K562 (cell line): ENCODE data around the gene KIF18B. TPM values are rescaled to one million over a fixed set of nuclear protein-coding genes. Genes with fewer than 3 reads are reported as not detected.

Source experiments
- ATAC-seq: fragments of 200-7000 bp; cut with Tn5 transposase; 3 replicates; pipeline ENCODE4 v1.9.1; 2020; ENCODE audit warnings: moderate library complexity
- BruUV-seq: library from RNA; stranded (reverse); fragments of 400-500 nt; replicated peaks from 2 replicates; lab custom pipeline; 2021; lab: Mats Ljungman, UMichigan
- CTCF ChIA-PET: fragments of 300-600 bp; formaldehyde crosslinking; extraction: SDS; loops from one replicate; lab custom pipeline; 2021; ENCODE audit warnings: low intra/inter-chr PET ratio; lab: Yijun Ruan, JAX
- POLR2A ChIA-PET: fragments of 300-600, 350-650 bp; sonication (Branson Sonifier 250); formaldehyde crosslinking; extraction: SDS; loops from one replicate; lab custom pipeline; 2021; ENCODE audit warnings: antibody characterized with exemption, inconsistent platforms; lab: Yijun Ruan, JAX
- DNase-seq, 4 experiments: peaks; one replicate each; pipeline versions ENCODE4 v3.0.0 to v3.0.0-alpha.2; 2011 to 2018; ENCODE audit warnings: low spot score in 3 of 4, mixed read lengths in 3 of 4; ENCODE audit errors: extremely low read depth in 1 of 4
- FAIRE-seq: peaks from 2 replicates; lab custom pipeline; 2011; peaks lifted over from hg19 to GRCh38; lab: Jason Lieb, UNC
- H2AFZ ChIP-seq: 2 replicates; pipeline ENCODE4 v1.6.0; 2011; ENCODE audit warnings: low read depth, low read length, control low read depth, inconsistent platforms
- H3K27ac ChIP-seq: fragments of 200-600 bp; 3 replicates; pipeline ENCODE4 v1.8.0; 2011; ENCODE audit warnings: low read depth, mild to moderate bottlenecking, control low read depth, inconsistent platforms, low read length, moderate library complexity, mixed read lengths; ENCODE audit errors: extremely low read depth
- H3K27me3 ChIP-seq, 2 experiments: fragments of 300-600 bp in 1 of 2; 2 replicates in 1 of 2; 3 replicates in 1 of 2; pipeline versions ENCODE4 v1.6.0 to v1.8.0; 2011; ENCODE audit warnings: inconsistent platforms in 2 of 2, low read length in 2 of 2, mild to moderate bottlenecking in 1 of 2, mixed read lengths in 1 of 2, moderate library complexity in 1 of 2; ENCODE audit not compliant: control insufficient read depth in 2 of 2, insufficient read depth in 2 of 2
- H3K36me3 ChIP-seq: fragments of 300-600 bp; 3 replicates; pipeline ENCODE4 v1.8.0; 2011; ENCODE audit warnings: mild to moderate bottlenecking, low read length, inconsistent platforms; ENCODE audit not compliant: control insufficient read depth, insufficient read depth
- H3K4me1 ChIP-seq, 2 experiments: fragments of 200-600 bp in 1 of 2; replicated peaks in 1 of 2; 2 replicates in 1 of 2; 3 replicates in 1 of 2; pipeline versions ENCODE4 v1.5.1 to v1.8.0; 2011; ENCODE audit warnings: inconsistent platforms in 2 of 2, low read length in 2 of 2, mild to moderate bottlenecking in 1 of 2, mixed read lengths in 1 of 2, moderate library complexity in 1 of 2; ENCODE audit not compliant: control insufficient read depth in 2 of 2, insufficient read depth in 2 of 2
- H3K4me2 ChIP-seq: 2 replicates; pipeline ENCODE4 v1.6.1; 2011; ENCODE audit warnings: low read length, control low read depth, inconsistent platforms, mixed read lengths; ENCODE audit not compliant: insufficient read depth
- H3K4me3 ChIP-seq: fragments of 200-600 bp; sonication (generic), shearing (Covaris generic); 2 replicates; pipeline ENCODE4 v1.5.1; 2016; ENCODE audit warnings: control low read depth, inconsistent platforms
- H3K79me2 ChIP-seq: fragments of 200-600 bp; 3 replicates; pipeline ENCODE4 v1.8.0; 2011; ENCODE audit warnings: low read length, inconsistent platforms; ENCODE audit not compliant: control insufficient read depth, insufficient read depth
- H3K9ac ChIP-seq, 2 experiments: 2 replicates each; pipeline versions ENCODE4 v1.6.0 to v1.6.1; 2011; ENCODE audit warnings: low read depth in 2 of 2, low read length in 2 of 2, control low read depth in 1 of 2, inconsistent platforms in 1 of 2, mild to moderate bottlenecking in 1 of 2, mixed read lengths in 1 of 2; ENCODE audit not compliant: insufficient read depth in 1 of 2
- H3K9me1 ChIP-seq: one replicate; pipeline ENCODE4 v1.6.0; 2011; ENCODE audit warnings: inconsistent platforms, mild to moderate bottlenecking, low read length, moderate library complexity; ENCODE audit not compliant: control insufficient read depth, insufficient read depth
- H3K9me3 ChIP-seq: replicated peaks from 2 replicates; pipeline ENCODE4 v1.5.1; 2011; ENCODE audit warnings: low read depth, low read length, inconsistent platforms; ENCODE audit not compliant: control insufficient read depth, insufficient read depth
- H4K20me1 ChIP-seq: replicated peaks from 2 replicates; pipeline ENCODE4 v1.6.1; 2011; ENCODE audit warnings: low read length, inconsistent platforms, mixed read lengths; ENCODE audit not compliant: control insufficient read depth, insufficient read depth
- DMBX1 ChIP-seq: fragments of 250-450 bp; sonication (Bioruptor Pico); IDR thresholded peaks from 2 replicates; pipeline ENCODE4 v1.8.0; 2022; ENCODE audit warnings: inconsistent platforms, mild to moderate bottlenecking, moderate library complexity, borderline replicate concordance
- ESRRA ChIP-seq: fragments of 450-650 bp; IDR thresholded peaks from 2 replicates; pipeline ENCODE4 v1.6.1; 2014; ENCODE audit warnings: low read depth, mild to moderate bottlenecking, moderate library complexity, borderline replicate concordance
- ETV1 ChIP-seq: fragments of 450-650 bp; conservative IDR thresholded peaks from 2 replicates; pipeline ENCODE4 v1.6.1; 2016; ENCODE audit warnings: missing genetic modification characterization, control low read depth, low read depth, missing compliant biosample characterization
- HEY1 ChIP-seq: fragments of 250-450 bp; sonication (Bioruptor Pico); IDR thresholded peaks from 2 replicates; pipeline ENCODE4 v1.5.0; 2020; ENCODE audit warnings: mild to moderate bottlenecking, moderate library complexity, borderline replicate concordance
- HINFP ChIP-seq: fragments of 450-650 bp; conservative IDR thresholded peaks from 2 replicates; pipeline ENCODE4 v1.6.1; 2016; ENCODE audit warnings: missing genetic modification characterization, low read depth, mild to moderate bottlenecking, control low read depth, missing compliant biosample characterization
- KAT8 ChIP-seq: fragments of 450-650 bp; IDR thresholded peaks from 2 replicates; pipeline ENCODE4 v1.6.1; 2016; ENCODE audit warnings: low read depth, mild to moderate bottlenecking
- MITF ChIP-seq: IDR thresholded peaks from 2 replicates; pipeline ENCODE4 v1.6.1; 2014; ENCODE audit warnings: antibody characterized with exemption
- PYGO2 ChIP-seq: fragments of 450-650 bp; IDR thresholded peaks from 2 replicates; pipeline ENCODE4 v1.6.1; 2016; ENCODE audit warnings: mild to moderate bottlenecking, missing genetic modification characterization, moderate library complexity, missing compliant biosample characterization
- SIX5 ChIP-seq, 2 experiments: IDR thresholded peaks; 2 replicates each; pipeline ENCODE4 v1.6.1; 2011; ENCODE audit warnings: low read length in 2 of 2, borderline replicate concordance in 1 of 2, low read depth in 1 of 2, mild to moderate bottlenecking in 1 of 2, moderate library complexity in 1 of 2; ENCODE audit not compliant: insufficient read depth in 1 of 2
- SMAD4 ChIP-seq: fragments of 250-450 bp; sonication (Bioruptor Pico); conservative IDR thresholded peaks from 2 replicates; pipeline ENCODE4 v1.8.0; 2021; ENCODE audit warnings: inconsistent platforms, mild to moderate bottlenecking, moderate library complexity
- THRA ChIP-seq: fragments of 450-650 bp; IDR thresholded peaks from 2 replicates; pipeline ENCODE4 v1.6.1; 2017; ENCODE audit warnings: mild to moderate bottlenecking, moderate library complexity
- XRCC3 ChIP-seq: fragments of 450-650 bp; IDR thresholded peaks from 2 replicates; pipeline ENCODE4 v1.6.1; 2017; ENCODE audit warnings: mild to moderate bottlenecking, moderate library complexity
- ZBTB17 ChIP-seq: fragments of 450-650 bp; formaldehyde crosslinking; IDR thresholded peaks from 2 replicates; pipeline ENCODE4 v1.4.0; 2020; ENCODE audit warnings: mild to moderate bottlenecking
- ZBTB33 ChIP-seq: sonication (generic); formaldehyde crosslinking; IDR thresholded peaks from 2 replicates; pipeline ENCODE4 v1.8.1; 2023; ENCODE audit warnings: mild to moderate bottlenecking, missing genetic modification reagents
- ZFX ChIP-seq: sonication (generic); formaldehyde crosslinking; IDR thresholded peaks from 2 replicates; pipeline ENCODE4 v1.8.0; 2022; ENCODE audit warnings: mild to moderate bottlenecking, missing genetic modification reagents, moderate library complexity
- ZNF197 ChIP-seq: fragments of 200-800 bp; sonication (Bioruptor generic); IDR thresholded peaks from 2 replicates; pipeline ENCODE4 v1.6.1; 2016; ENCODE audit warnings: low read depth, missing genetic modification characterization, missing compliant biosample characterization
- ZNF224 ChIP-seq: sonication (generic); formaldehyde crosslinking; IDR thresholded peaks from 2 replicates; pipeline ENCODE4 v1.8.0; 2022; ENCODE audit warnings: mild to moderate bottlenecking, missing genetic modification reagents
- ZNF75A ChIP-seq: fragments of 450-650 bp; formaldehyde crosslinking; IDR thresholded peaks from 2 replicates; pipeline ENCODE4 v1.4.0; 2020; ENCODE audit warnings: mild to moderate bottlenecking
- WGBS: fragments of 100-300 bp; shearing (Covaris generic); methylation state at CpG from one replicate; pipeline ENCODE4 v1.1.6; 2016; ENCODE audit warnings: low coverage, mixed read lengths; ENCODE audit not compliant: insufficient coverage; ENCODE audit errors: missing lambda C conversion rate; 5-methylcytosine and 5-hydroxymethylcytosine counted together
- in situ Hi-C: fragments of 300-500 bp; cut with MboI; formaldehyde crosslinking; loops from 4 replicates; pipeline ENCODE4 v1.15.0; 2018; ENCODE audit warnings: inconsistent platforms, mixed read lengths
- intact Hi-C: fragments of 100-400 bp; cut with micrococcal nuclease; formaldehyde crosslinking; loops from 2 replicates; pipeline ENCODE4 v1.14.2; 2022
- polyA plus RNA-seq, 8 experiments: library from polyadenylated mRNA; depleted of rRNA in 4 of 8; stranded (reverse) in 5 of 8; unstranded in 3 of 8; fragments of >200 nt; fragmentation: Nextera tagmentation in 2 of 8; fragmentation: Illumina TruSeq in 1 of 8; extraction: Ambion mirVana in 2 of 8; extraction: Trizol in 1 of 8; gene quantifications; 2 replicates each; pipeline versions ENCODE4 v1.2.1 to v1.2.3, GENCODE V29; 2011 to 2014; ENCODE audit warnings: inconsistent platforms in 1 of 8, missing spikeins in 1 of 8
- total RNA-seq, 7 experiments: library from RNA; depleted of rRNA in 6 of 7; stranded (reverse); fragments of >200 nt in 6 of 7; fragmentation: Illumina TruSeq in 2 of 7; extraction: Trizol in 2 of 7; gene quantifications; 2 replicates each; pipeline versions ENCODE4 v1.2.1 to v1.2.3, GENCODE V29; 2011 to 2021; ENCODE audit warnings: low replicate concordance in 1 of 7

The KIF18B gene
- total and polyA plus RNA-seq, 9 of the 15 experiments (the other 6 are each of a cell fraction or from before 2014, with no cell fraction given), result 2.0 to 42.8 (median 13.2) TPM

DNA sequence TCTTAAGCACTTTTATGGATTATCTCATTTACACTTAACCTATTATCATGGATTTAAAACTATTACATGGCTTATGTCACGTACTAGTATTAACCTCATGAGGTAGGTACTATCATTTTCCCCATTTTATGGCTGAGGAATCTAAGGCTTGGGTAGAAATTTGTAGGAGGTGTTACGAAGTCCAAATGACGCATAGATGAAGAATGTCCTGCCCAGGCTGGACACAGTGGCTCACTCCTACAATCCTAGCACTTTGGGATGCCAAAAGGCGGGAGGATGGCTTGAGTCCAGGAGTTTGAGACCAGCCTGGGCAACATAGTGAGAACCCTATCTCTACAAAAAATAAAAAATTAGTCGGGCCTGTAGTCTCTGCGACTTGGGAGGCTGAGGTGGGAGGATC lies 25.4 kb upstream of the KIF18B start:
- FAIRE-seq (no peak), ATAC-seq (no peak), DNase-seq (no peak)
- no peaks in the 10 kb centered on the region for H3K79me2 ChIP-seq
- in situ Hi-C loops, result no loop called here
- H3K4me1 ChIP-seq, result peaks cover 7 to 22% of the 10 kb centered on the region in 2 experiments; a peak in 4 of 5 replicates
- peaks cover 4% of the 10 kb centered on the region; the same call in 1 of the 2 replicates for H4K20me1 ChIP-seq
- H3K9me1 ChIP-seq, result no peaks in the 10 kb centered on the region
- H3K4me2 ChIP-seq, result no peak overlapping the region
- POLR2A ChIA-PET, result no interaction called here
- 23% methylated on average over 6 of the region's 6 CpGs for WGBS
- peaks cover 36 to 65% of the 10 kb centered on the region in 2 experiments for H3K27me3 ChIP-seq
- CTCF ChIA-PET, result no interaction called here
- no TSS peak for BruUV-seq
- H2AFZ ChIP-seq, result no peak overlapping the region
- no peak overlapping the region for H3K27ac ChIP-seq
- no peak overlapping the region for H3K4me3 ChIP-seq
- H3K9me3 ChIP-seq, result no peaks in the 10 kb centered on the region
- intact Hi-C loops, result no loop called here
- no peak overlapping the region for H3K9ac ChIP-seq
- H3K36me3 ChIP-seq, result no peaks in the 10 kb centered on the region
- TF ChIP-seq XRCC3 (no peak), ETV1 (no peak), HINFP (tag) (no peak), ZFX (CRISPR knock-in tag) (no peak), THRA (no peak), KAT8 (no peak), HEY1 (no peak), DMBX1 (no peak), ESRRA (no peak), SIX5 (IDR thresholded peaks at IDR 0.05; ENCODE audit: borderline replicate concordance in 1 of 2, insufficient read depth in 1 of 2, low read depth in 1 of 2, low read length in 2 of 2) (no peak), ZNF197 (CRISPR knock-in tag) (no peak), SMAD4 (CRISPR knock-in tag) (no peak), ZNF75A (CRISPR knock-in tag) (no peak), ZBTB33 (CRISPR knock-in tag) (no peak), ZBTB17 (CRISPR knock-in tag) (no peak), MITF (no peak), PYGO2 (tag) (no peak), ZNF224 (CRISPR knock-in tag) (no peak)
